ENCODE results near the gene OR2T10.
"Not testable (repeated sequence)": the region's sequence is repeated elsewhere in the genome, so short reads cannot be mapped to it uniquely, and the experiment has no call there.

Gene OR2T10

GRCh38 chr1:248597589-248597988 is at the start of gene OR2T10:
Gene OR2T10, minus strand, starts transcription at chr1:248597700. Its CDS starts 3,932 bp downstream, at chr1:248593768.
- ChIA-PET CTCF (no interaction called here), POLR2A (ENCODE audit: low non-redundant PET) (no interaction called here)
- TF ChIP-seq CTCF (conservative IDR thresholded peaks at IDR 0.05; ENCODE audit: low read depth) = no peak
- H3K27ac ChIP-seq = no peak within 1 kb of the TSS
- no peak for DNase-seq (ENCODE audit: low spot score)

- H3K27ac ChIP-seq; POLR2A ChIA-PET (ENCODE audit: low non-redundant PET); CTCF ChIA-PET; DNase-seq (ENCODE audit: low spot score): not testable (repeated sequence)
Measured at GRCh38 chr1:248645178-248645577, 47.7 kb upstream of the OR2T10 start, which contains the start of gene OR2T35. Gene OR2T35, minus strand, starts transcription at chr1:248645278. Its CDS starts 6,020 bp downstream, at chr1:248639258.

- DNase-seq (ENCODE audit: low spot score); H3K27ac ChIP-seq; POLR2A ChIA-PET (ENCODE audit: low non-redundant PET); CTCF ChIA-PET: not testable (repeated sequence)
Measured at GRCh38 chr1:248642971-248643651, 45.6 kb upstream of the OR2T10 start.

GRCh38 chr1:248641583-248641982 is 44.1 kb upstream of the OR2T10 start:
- CTCF ChIA-PET = not testable (repeated sequence)

GRCh38 chr1:248640906-248641305 is 43.4 kb upstream of the OR2T10 start:
- H3K27ac ChIP-seq; DNase-seq (ENCODE audit: low spot score); POLR2A ChIA-PET (ENCODE audit: low non-redundant PET); CTCF ChIA-PET: not testable (repeated sequence)

More at GRCh38 chr1:248641583-248641982, 44.1 kb upstream of the OR2T10 start:
- POLR2A ChIA-PET (ENCODE audit: low non-redundant PET); DNase-seq (ENCODE audit: low spot score); H3K27ac ChIP-seq: not testable (repeated sequence)

- CTCF ChIA-PET; H3K27ac ChIP-seq; DNase-seq (ENCODE audit: low spot score); POLR2A ChIA-PET (ENCODE audit: low non-redundant PET): not testable (repeated sequence)
Measured at GRCh38 chr1:248639652-248640051, 42.2 kb upstream of the OR2T10 start.

GRCh38 chr1:248636612-248637011 is 39.1 kb upstream of the OR2T10 start:
- POLR2A ChIA-PET (ENCODE audit: low non-redundant PET); DNase-seq (ENCODE audit: low spot score); H3K27ac ChIP-seq; CTCF ChIA-PET: not testable (repeated sequence)

GRCh38 chr1:248634991-248635390 is 37.5 kb upstream of the OR2T10 start, which contains the start of gene OR2T11:
Gene OR2T11, minus strand, starts transcription at chr1:248635091. Its CDS starts 7,963 bp downstream, at chr1:248627128.
- DNase-seq (ENCODE audit: low spot score); CTCF ChIA-PET; H3K27ac ChIP-seq; POLR2A ChIA-PET (ENCODE audit: low non-redundant PET): not testable (repeated sequence)

- H3K27ac ChIP-seq = no peak overlapping the region
- CTCF ChIA-PET = no interaction called here
- POLR2A ChIA-PET (ENCODE audit: low non-redundant PET) = no interaction called here
- no peak for TF ChIP-seq CTCF (conservative IDR thresholded peaks at IDR 0.05; ENCODE audit: low read depth)
- DNase-seq (ENCODE audit: low spot score) = peak; percentile 6
Measured at GRCh38 chr1:248631354-248632008, 34.0 kb upstream of the OR2T10 start.

- DNase-seq (ENCODE audit: low spot score) = no peak
- no peak for TF ChIP-seq CTCF (conservative IDR thresholded peaks at IDR 0.05; ENCODE audit: low read depth)
- H3K27ac ChIP-seq = no peak overlapping the region
- ChIA-PET POLR2A (ENCODE audit: low non-redundant PET) (no interaction called here), CTCF (no interaction called here)
Measured at GRCh38 chr1:248630551-248630950, 33.1 kb upstream of the OR2T10 start.
